IPS-18c (cell line): ENCODE data around the gene SLC1A4.

ENCODE experiments used
- H3K4me3 ChIP-seq: 2 replicates; pipeline ENCODE4 v1.7.0; 2013; ENCODE audit warnings: low read depth, mild to moderate bottlenecking, low read length, moderate library complexity; ENCODE audit not compliant: insufficient read depth
- H3K9me3 ChIP-seq: one replicate; pipeline ENCODE4 v1.6.1; 2013; ENCODE audit warnings: mild to moderate bottlenecking, low read length, moderate library complexity; ENCODE audit not compliant: control insufficient read depth, insufficient read depth

Gene SLC1A4

DNA sequence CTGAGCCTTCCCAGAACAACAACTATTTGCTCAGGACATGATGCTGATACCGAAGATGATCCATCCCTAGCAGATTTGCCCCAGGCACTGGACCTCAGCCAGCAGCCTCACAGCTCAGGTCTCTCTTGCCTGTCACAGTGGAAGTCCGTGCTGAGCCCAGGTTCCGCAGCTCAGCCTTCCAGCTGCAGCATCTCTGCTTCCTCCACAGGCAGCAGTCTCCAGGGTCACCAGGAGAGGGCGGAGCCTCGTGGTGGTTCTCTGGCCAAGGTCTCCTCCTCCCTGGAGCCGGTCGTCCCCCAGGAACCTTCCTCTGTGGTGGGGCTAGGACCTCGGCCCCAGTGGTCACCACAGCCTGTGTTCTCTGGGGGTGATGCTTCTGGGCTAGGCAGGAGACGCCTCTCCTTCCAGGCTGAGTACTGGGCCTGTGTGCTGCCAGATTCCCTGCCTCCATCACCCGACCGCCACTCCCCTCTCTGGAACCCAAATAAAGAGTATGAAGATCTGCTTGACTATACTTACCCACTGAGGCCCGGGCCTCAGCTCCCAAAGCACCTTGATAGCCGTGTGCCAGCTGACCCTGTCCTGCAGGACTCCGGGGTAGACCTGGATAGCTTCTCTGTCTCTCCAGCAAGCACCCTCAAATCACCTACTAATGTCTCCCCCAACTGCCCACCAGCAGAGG lies 82.4 kb downstream of the SLC1A4 start:
- H3K4me3 ChIP-seq, result no peak overlapping the region

DNA sequence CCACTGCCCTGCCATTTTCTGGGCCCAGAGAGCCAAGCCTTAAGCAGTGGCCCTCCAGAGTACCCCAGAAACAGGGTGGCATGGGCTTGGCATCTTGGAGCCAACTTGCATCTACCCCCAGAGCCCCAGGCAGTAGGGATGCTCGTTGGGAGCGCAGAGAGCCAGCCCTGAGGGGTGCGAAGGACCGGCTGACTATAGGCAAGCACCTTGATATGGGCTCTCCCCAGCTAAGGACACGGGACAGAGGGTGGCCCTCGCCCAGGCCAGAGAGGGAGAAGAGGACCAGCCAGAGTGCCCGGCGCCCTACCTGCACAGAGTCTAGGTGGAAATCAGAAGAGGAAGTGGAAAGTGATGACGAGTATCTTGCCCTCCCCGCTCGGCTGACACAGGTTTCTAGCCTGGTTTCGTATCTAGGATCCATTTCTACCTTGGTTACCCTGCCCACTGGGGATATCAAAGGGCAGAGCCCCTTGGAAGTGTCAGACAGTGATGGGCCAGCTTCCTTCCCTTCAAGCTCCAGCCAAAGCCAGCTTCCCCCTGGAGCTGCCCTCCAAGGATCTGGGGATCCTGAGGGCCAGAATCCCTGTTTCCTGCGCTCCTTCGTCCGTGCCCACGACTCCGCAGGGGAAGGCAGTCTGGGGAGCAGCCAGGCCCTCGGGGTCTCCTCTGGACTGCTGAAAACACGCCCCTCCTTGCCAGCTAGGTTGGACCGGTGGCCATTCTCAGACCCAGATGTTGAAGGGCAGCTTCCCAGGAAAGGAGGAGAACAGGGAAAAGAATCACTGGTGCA lies 83.2 kb downstream of the SLC1A4 start:
- Histone ChIP-seq H3K9me3 (no peaks in the 10 kb centered on the region), H3K4me3 (no peak overlapping the region)

More for the DNA sequence above, 82.4 kb downstream of the SLC1A4 start:
- no peaks in the 10 kb centered on the region for H3K9me3 ChIP-seq
